ENCODE data around the gene KRT13.

- TF ChIP-seq, protein P1, sequence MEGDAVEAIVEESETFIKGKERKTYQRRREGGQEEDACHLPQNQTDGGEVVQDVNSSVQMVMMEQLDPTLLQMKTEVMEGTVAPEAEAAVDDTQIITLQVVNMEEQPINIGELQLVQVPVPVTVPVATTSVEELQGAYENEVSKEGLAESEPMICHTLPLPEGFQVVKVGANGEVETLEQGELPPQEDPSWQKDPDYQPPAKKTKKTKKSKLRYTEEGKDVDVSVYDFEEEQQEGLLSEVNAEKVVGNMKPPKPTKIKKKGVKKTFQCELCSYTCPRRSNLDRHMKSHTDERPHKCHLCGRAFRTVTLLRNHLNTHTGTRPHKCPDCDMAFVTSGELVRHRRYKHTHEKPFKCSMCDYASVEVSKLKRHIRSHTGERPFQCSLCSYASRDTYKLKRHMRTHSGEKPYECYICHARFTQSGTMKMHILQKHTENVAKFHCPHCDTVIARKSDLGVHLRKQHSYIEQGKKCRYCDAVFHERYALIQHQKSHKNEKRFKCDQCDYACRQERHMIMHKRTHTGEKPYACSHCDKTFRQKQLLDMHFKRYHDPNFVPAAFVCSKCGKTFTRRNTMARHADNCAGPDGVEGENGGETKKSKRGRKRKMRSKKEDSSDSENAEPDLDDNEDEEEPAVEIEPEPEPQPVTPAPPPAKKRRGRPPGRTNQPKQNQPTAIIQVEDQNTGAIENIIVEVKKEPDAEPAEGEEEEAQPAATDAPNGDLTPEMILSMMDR (IDR thresholded peaks at IDR 0.05), result no peak
- TF ChIP-seq POLR2A (IDR thresholded peaks at IDR 0.05), result no peak
These were observed 10.9 kb upstream of the KRT13 start for GRCh38 chr17:41516147-41516829.

Data from uterus (tissue), 2 donors.